NB4 (cell line): ENCODE data around the gene OXLD1.

Experiments
- CTCF ChIP-seq: IDR thresholded peaks from one replicate; pipeline ENCODE4 v1.5.1; 2012; ENCODE audit warnings: low read depth, low read length
- MAX ChIP-seq: IDR thresholded peaks from 2 replicates; pipeline ENCODE4 v1.6.1; 2011; ENCODE audit warnings: low read depth, low read length
- POLR2A ChIP-seq: IDR thresholded peaks from 2 replicates; pipeline ENCODE4 v1.6.1; 2011; ENCODE audit warnings: mild to moderate bottlenecking; ENCODE audit not compliant: insufficient read length; ENCODE audit errors: extremely low read depth

GRCh38 chr17:81655378-81656117, 10.9 kb downstream of the OXLD1 start:
- TF ChIP-seq CTCF (no peak), POLR2A (no peak), MAX (no peak)
